ENCODE results near the gene ATAD2B. TPM values are rescaled to one million over a fixed set of nuclear protein-coding genes. Genes with fewer than 3 reads are reported as not detected.

The ATAD2B gene
- total RNA-seq, 1 experiment from 2014 or later: 19.7 TPM

DNA sequence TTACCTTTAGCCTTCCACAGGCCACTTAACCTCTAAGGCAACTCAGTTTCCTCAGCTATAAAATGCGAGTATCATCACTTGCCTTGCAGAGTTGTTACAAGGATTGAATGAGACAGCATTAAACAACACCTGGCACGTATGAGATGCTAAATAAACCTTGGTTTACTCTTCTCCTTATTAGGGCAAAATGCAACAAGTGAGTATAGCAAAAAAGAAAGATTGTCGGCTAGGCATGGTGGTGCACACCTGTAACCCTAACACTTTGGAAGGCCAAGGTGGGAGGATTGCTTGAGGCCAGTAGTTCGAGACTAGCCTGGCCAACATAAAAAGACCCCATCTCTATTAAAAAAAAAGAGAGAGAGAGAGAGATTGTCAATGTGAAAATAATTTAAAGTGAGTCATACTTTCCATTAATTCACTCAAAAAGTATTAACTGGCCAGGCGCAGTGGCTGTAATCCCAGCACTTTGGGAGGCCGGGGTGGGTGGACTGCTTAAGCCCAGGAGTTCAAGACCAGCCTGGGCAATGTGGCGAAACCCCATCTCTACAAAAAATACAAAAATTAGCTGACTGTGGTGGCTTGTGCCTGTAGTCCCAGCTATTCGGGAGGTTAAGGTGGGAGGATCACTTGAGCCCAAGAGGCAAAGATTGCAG lies 8.0 kb downstream of the ATAD2B start:
- ChIA-PET POLR2A (interaction anchor here (0.7 to 3.2 kb wide), 4 partner anchors 7 to 113 kb away, joined by 3 to 15 read pairs (median 4); partner anchors contain the start of gene ATAD2B), CTCF (interaction anchor here (1.1 to 2.1 kb wide), 2 partner anchors 9 to 95 kb away, joined by 3 to 6 read pairs; partner anchors contain the start of gene ATAD2B)
- H3K27me3 Mint-ChIP-seq (ENCODE audit: insufficient read depth, unreplicated experiment): no peaks in the 10 kb centered on the region
- BruUV-seq (replicated peaks): no TSS peak
- H3K4me1 Mint-ChIP-seq (ENCODE audit: insufficient read depth, unreplicated experiment): peaks cover 31% of the 10 kb centered on the region
- no peak overlapping the region for H3K4me3 Mint-ChIP-seq (ENCODE audit: unreplicated experiment)
- H3K36me3 Mint-ChIP-seq (ENCODE audit: insufficient read depth, unreplicated experiment): peaks cover 5% of the 10 kb centered on the region
- no peak for DNase-seq (ENCODE audit: unreplicated experiment)
- intact Hi-C loops (cut with micrococcal nuclease): no loop called here
- no peaks in the 10 kb centered on the region for H3K9me3 Mint-ChIP-seq (ENCODE audit: unreplicated experiment)
- TF ChIP-seq, protein P1, sequence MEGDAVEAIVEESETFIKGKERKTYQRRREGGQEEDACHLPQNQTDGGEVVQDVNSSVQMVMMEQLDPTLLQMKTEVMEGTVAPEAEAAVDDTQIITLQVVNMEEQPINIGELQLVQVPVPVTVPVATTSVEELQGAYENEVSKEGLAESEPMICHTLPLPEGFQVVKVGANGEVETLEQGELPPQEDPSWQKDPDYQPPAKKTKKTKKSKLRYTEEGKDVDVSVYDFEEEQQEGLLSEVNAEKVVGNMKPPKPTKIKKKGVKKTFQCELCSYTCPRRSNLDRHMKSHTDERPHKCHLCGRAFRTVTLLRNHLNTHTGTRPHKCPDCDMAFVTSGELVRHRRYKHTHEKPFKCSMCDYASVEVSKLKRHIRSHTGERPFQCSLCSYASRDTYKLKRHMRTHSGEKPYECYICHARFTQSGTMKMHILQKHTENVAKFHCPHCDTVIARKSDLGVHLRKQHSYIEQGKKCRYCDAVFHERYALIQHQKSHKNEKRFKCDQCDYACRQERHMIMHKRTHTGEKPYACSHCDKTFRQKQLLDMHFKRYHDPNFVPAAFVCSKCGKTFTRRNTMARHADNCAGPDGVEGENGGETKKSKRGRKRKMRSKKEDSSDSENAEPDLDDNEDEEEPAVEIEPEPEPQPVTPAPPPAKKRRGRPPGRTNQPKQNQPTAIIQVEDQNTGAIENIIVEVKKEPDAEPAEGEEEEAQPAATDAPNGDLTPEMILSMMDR (IDR thresholded peaks at IDR 0.05; ENCODE audit: unreplicated experiment): no peak
- no peak overlapping the region for H3K27ac Mint-ChIP-seq (ENCODE audit: low read depth, unreplicated experiment)

DNA sequence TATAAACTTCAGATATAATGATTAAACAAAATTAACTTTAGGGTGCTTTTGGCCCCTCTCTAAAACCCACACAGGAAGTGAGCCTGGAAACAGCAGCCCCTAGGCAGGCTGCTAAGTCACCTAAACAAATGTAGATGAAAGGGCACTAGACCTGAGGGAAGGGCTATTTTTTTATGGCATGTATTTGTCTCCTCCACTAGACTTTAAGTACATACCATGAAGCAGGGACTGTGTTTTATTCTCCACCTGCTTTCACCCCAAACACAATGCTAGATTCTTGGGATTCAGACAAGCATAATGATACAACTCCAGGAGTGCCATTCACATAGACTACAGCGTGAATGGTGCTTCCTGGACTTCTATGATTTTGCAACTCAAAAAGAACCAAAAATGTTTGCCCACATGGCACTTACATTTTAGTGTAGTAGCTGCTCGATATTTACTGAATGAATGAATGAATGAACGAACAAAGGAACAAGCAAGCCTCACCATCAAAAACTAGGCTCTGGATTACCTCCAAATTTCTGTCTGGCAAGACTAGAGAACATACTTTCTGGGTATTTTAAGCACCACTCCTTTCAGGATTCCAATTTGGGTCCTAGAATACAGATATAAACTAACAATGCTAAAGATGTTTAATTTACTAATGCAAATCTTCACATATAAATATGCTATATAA lies 10.1 kb downstream of the ATAD2B start:
- no TSS peak for BruUV-seq (replicated peaks)
- POLR2A ChIA-PET: interaction anchor here (0.7 to 3.2 kb wide), 2 partner anchors 9 to 442 kb away, joined by 3 to 15 read pairs; partner anchors contain the start of gene ATAD2B
- Mint-ChIP-seq H3K4me1 (ENCODE audit: insufficient read depth, unreplicated experiment) (peaks cover 18% of the 10 kb centered on the region), H3K36me3 (ENCODE audit: insufficient read depth, unreplicated experiment) (peaks cover 5% of the 10 kb centered on the region), H3K27me3 (ENCODE audit: insufficient read depth, unreplicated experiment) (no peaks in the 10 kb centered on the region), H3K9me3 (ENCODE audit: unreplicated experiment) (no peaks in the 10 kb centered on the region), H3K27ac (ENCODE audit: low read depth, unreplicated experiment) (no peak overlapping the region), H3K4me3 (ENCODE audit: unreplicated experiment) (no peak overlapping the region)
- CTCF ChIA-PET: interaction anchor here (0.7 to 2.0 kb wide), 3 partner anchors 9 to 198 kb away, joined by 3 to 6 read pairs (median 4); no protein-coding TSS in a partner anchor
- TF ChIP-seq, protein P1 (IDR thresholded peaks at IDR 0.05; ENCODE audit: unreplicated experiment): no peak
- intact Hi-C loops (cut with micrococcal nuclease): no loop called here
- DNase-seq (ENCODE audit: unreplicated experiment): no peak

DNA sequence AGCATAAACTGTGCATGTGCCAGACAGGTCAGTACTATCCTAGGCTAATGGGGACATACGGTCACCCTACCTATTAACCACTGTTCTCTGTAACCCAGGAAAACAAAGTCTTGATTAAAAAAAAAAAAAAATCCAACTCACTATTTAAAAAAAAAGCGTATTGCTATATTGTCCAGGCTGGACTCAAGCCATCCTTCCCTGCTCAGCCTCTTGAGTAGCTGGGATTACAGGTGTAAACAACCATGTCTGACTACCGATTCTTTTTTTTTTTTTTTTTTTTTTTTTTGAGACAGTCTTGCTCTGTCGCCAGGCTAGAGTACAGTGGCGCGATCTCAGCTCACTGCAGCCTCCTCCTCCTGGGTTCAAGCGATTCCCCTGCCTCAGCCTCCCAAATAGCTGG lies 11.6 kb downstream of the ATAD2B start:
- H3K36me3 Mint-ChIP-seq (ENCODE audit: insufficient read depth, unreplicated experiment): peaks cover 5% of the 10 kb centered on the region
- peaks cover 18% of the 10 kb centered on the region for H3K4me1 Mint-ChIP-seq (ENCODE audit: insufficient read depth, unreplicated experiment)
- intact Hi-C loops (cut with micrococcal nuclease): no loop called here
- H3K9me3 Mint-ChIP-seq (ENCODE audit: unreplicated experiment): no peaks in the 10 kb centered on the region
- H3K27ac Mint-ChIP-seq (ENCODE audit: low read depth, unreplicated experiment): no peak overlapping the region
- no peaks in the 10 kb centered on the region for H3K27me3 Mint-ChIP-seq (ENCODE audit: insufficient read depth, unreplicated experiment)
- DNase-seq (ENCODE audit: unreplicated experiment): no peak
- H3K4me3 Mint-ChIP-seq (ENCODE audit: unreplicated experiment): no peak overlapping the region
- ChIA-PET CTCF (interaction anchor here (0.6 kb wide), 2 partner anchors 10 to 110 kb away, joined by 3 read pairs; no protein-coding TSS in a partner anchor), POLR2A (interaction anchor here (0.7 to 1.8 kb wide), 4 partner anchors 10 to 15 kb away, joined by 3 to 4 read pairs (median 4); partner anchors contain the start of gene ATAD2B)
- BruUV-seq (replicated peaks): no TSS peak
- TF ChIP-seq, protein P1 (IDR thresholded peaks at IDR 0.05; ENCODE audit: unreplicated experiment): no peak

DNA sequence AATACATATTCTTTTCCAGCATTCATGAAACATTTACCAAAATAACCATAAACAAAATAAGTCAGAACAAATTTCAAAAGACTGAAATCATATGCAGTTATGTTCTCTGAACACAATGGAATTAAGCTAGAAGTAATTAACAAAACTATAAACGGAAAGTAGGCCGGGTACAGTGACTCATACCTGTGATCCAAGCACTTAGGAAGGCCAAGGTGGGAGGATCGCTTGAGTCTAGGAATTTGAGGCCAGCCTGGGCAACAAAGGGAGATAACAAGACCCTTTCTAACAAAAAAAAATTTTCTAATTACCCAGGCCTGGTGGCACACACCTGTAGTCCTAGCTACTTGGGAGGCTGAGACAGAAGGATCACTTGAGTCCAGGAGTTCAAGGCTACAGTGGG lies 14.9 kb downstream of the ATAD2B start:
- Mint-ChIP-seq H3K27ac (ENCODE audit: low read depth, unreplicated experiment) (no peak overlapping the region), H3K36me3 (ENCODE audit: insufficient read depth, unreplicated experiment) (peaks cover 6% of the 10 kb centered on the region), H3K27me3 (ENCODE audit: insufficient read depth, unreplicated experiment) (no peaks in the 10 kb centered on the region), H3K4me3 (ENCODE audit: unreplicated experiment) (no peak overlapping the region), H3K9me3 (ENCODE audit: unreplicated experiment) (no peaks in the 10 kb centered on the region), H3K4me1 (ENCODE audit: insufficient read depth, unreplicated experiment) (peaks cover 23% of the 10 kb centered on the region)
- intact Hi-C loops (cut with micrococcal nuclease): no loop called here
- TF ChIP-seq, protein P1 (IDR thresholded peaks at IDR 0.05; ENCODE audit: unreplicated experiment): no peak
- ChIA-PET CTCF (interaction anchor here (0.6 to 0.7 kb wide), 2 partner anchors 207 to 549 kb away, joined by 3 to 4 read pairs; no protein-coding TSS in a partner anchor), POLR2A (interaction anchor here (0.9 to 4.2 kb wide), 3 partner anchors 11 to 264 kb away, joined by 3 to 29 read pairs (median 3); partner anchors contain the start of gene ATAD2B)
- no TSS peak for BruUV-seq (replicated peaks)
- peak; percentile 40 for DNase-seq (ENCODE audit: unreplicated experiment)

Measured in MCF 10A (cell line).